ENCODE results near the gene NR1D1.
"Not testable (repeated sequence)": the region's sequence is repeated elsewhere in the genome, so short reads cannot be mapped to it uniquely, and the experiment has no call there.

NR1D1 gene

DNA sequence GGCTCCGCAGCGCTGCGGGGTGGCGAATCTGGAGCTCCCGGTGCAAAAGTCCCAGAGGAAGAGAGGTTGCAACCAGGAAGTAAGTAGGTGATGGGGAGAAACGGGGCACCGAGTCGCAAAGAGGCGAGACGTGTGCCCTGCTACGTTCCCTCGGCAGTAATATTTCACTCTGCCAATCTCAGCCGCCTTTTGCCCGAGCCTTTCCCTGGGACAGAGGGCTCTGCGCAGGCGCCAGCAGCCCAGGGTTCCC, at the start of gene NR1D1:
TSS of gene NR1D1 (minus strand) at position 171 of the 250 bp plus-strand sequence. CDS start 495 bp downstream, outside the sequence.
- no peak for DNase-seq (ENCODE audit: low spot score)

GRCh38 chr17:40148527-40148926, 48.1 kb upstream of the NR1D1 start:
- DNase-seq (ENCODE audit: low spot score): no peak

DNA sequence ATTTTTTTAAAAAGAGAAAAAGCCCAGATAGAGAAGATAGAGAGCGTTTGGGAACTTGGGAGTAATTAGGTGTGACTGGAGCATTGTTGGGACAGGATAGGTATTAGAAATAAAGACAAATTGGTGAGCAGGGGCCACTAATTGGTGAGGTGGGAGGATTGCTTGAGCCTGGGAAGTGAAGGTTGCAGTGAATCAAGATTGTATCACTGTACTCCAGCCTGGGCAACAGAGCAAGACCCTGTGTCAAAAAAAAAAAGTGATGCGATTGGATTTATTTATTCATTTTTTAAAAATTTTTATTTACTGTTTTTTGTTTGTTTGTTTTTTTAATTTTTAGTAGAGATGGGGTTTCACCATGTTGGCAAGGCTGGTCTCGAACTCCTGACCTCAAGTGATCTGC, 45.1 kb upstream of the NR1D1 start:
- DNase-seq (ENCODE audit: low spot score): no peak

DNA sequence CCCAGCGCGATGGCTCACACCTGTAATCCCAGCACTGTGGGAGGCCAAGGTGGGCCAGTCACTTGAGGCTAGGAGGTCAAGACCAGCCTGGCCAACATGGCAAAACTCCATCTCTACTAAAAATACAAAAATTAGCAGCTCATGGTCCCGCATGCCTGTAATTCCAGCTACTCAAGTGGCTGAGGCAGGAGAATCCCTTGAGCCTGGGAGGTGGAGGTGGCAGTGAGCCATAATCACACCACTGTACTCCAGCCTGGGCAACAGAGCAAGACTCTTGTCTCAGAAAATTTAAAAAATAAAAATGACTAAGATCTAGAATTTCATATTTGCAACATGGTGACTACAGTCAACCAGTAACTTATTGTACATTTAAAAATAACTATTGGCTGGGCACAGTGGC, 42.8 kb upstream of the NR1D1 start:
- DNase-seq (ENCODE audit: low spot score): not testable (repeated sequence)

DNA sequence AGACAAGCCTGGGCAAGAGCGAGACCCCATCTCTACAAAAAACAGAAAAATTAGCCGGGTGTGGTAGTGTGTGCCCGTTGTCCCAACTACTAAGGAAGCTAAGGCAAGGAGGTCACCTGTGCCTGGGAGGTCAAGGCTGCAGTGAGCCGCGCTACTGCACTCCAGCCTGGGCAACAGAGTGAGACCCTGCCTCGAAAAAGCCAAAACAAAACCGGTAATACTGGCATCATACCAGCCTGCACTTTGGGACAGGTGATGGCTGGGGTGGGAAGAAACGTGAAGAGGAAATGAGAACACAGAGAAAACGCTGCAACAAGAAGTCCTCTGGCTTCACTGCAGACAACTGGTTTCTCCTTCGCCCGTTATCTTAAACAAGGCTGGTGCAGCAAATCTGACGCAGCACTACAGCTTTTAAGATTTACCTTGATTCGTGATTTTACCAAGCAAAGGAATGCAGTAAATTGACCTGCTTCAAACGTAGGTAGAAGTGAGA, 39.2 kb upstream of the NR1D1 start:
- peak; percentile 60 for DNase-seq (ENCODE audit: low spot score)

GRCh38 chr17:40135817-40136216, 35.4 kb upstream of the NR1D1 start:
- DNase-seq (ENCODE audit: low spot score): no peak

DNA sequence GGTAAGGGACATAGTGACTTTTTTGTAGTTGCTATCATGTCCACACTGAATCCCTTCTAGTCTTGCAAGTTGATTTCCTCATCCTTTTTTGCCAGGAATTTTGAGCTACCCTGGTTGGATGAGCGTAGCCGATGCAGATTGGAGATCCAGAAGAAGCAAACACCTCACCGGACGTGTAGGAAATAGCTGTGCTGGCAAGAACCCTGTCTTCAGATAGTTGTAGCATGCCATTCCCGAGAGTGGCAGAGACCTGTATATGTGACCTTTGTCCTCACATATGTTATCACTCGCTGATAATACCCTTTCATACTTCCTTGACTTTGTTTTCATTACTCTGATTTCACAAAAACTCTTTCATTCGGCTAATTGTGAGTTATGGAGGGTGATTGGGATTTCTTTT, 33.8 kb upstream of the NR1D1 start:
- no peak for DNase-seq (ENCODE audit: low spot score)

DNA sequence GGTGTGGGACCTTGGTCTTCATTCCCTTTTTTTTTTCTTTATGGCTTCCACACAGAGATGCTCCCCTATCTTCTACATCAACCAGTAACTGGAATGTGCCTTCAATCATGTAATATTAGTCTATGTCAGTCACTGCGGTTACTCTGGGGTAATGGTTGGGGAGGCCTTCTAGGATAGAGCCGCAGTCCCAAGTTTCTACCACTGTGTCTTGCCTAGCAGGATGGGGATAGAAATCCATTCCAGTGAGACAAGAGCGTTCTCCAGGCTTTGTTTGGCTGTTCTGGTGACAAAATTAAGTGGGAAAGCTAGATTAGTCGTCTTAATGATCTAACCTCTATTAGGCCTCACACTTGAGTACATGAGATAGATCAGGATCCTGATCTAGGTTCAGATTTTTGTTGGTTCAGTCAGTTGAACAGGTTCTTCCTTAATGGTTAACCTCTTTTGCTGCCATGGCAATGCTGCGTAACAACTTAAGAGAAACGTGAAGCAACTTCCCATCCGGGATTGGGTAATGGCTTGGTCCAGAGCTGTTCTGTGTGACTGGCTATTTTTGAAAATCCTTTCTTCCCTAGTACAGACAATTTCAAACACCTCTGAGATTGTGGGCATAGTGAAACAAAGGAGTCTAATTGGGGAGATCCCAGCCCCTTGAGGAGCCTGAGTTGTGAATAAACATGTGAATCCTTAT, 30.1 kb upstream of the NR1D1 start:
- no peak for DNase-seq (ENCODE audit: low spot score)

DNA sequence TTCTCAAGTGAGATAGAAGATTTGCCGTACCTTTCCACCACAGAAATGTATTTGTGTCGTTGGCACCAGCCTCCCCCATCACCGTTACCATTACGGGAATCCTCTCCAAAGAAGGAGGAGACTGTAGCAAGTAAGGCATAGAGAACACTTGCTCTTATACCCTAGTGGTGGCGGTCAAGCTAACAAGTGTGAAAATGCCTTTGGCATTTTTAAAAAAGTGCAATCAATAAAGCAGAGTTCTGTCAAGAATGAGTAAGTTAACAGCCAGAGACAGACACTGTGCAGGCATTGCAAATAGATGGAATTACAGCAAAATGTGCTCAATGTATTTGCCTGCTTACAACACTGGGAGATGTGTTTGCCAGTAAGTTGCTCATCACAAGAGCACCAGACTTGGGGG, 29.1 kb upstream of the NR1D1 start:
- no peak for DNase-seq (ENCODE audit: low spot score)

- DNase-seq (ENCODE audit: low spot score): no peak
Observed at GRCh38 chr17:40124279-40125141, 24.1 kb upstream of the NR1D1 start.

- DNase-seq (ENCODE audit: low spot score): no peak
Observed at GRCh38 chr17:40123811-40124114, 23.4 kb upstream of the NR1D1 start.

DNA sequence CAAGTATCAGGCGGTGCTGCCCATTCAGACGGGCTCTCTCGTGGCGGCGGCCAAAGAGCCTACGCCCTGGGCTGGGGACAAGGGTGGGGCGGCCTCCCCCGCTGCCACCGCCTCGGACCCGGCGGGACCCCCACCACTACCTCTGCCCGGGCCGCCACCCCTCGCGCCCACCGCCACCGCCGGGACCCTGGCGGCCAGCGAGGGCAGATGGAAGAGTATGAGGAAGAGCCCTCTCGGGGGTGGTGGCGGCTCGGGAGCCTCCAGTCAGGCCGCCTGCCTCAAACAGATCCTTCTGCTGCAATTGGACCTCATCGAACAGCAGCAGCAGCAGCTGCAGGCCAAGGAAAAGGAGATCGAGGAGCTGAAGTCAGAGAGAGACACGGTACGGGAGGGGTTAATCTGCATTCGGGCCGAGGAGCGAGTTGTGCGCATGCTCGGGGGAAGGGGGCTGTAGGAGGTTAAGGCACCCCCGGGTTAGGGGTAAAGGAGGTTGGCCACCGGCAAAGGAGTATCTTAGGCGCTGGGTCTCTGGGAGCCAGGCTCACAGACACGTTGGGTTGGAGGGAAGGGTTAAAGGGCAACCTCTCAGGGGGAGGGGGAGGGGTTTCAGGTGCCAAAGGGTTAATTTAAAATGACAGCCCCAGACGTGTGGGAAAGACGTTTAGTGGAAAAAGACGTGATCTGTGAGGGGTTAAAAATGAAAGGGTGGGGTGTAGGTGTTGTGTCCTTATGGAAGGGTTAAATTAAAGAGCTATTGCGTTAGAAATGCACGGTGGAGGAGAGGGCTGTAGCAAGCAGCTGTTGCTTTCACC, 22.8 kb upstream of the NR1D1 start:
- peak; percentile 89 for DNase-seq (ENCODE audit: low spot score)

- peak; percentile 84 for DNase-seq (ENCODE audit: low spot score)
Observed at GRCh38 chr17:40122136-40122998, 22.0 kb upstream of the NR1D1 start.

- DNase-seq (ENCODE audit: low spot score): peak; percentile 97
Observed at GRCh38 chr17:40121181-40122135, 21.1 kb upstream of the NR1D1 start, which contains the start of gene MSL1. Gene MSL1 (plus strand): TSS chr17:40121971. CDS start chr17:40122613, 642 bp downstream.

DNA sequence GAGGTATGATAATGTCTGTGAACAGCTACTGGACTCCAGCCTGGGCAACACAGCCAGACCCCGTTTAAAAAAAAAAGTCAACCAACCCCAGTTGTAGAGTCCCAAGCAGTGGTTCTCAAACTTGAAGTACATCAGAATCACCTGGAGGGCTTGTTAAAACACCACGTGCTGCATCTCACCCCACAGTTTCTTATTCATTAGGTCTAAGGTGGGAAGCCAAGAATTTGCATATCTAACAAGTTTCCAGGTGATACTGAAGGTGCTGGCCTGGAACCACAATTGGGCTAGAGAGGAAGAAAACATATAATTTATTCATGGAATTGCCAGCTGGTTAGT, 14.7 kb upstream of the NR1D1 start:
- DNase-seq (ENCODE audit: low spot score): no peak

DNA sequence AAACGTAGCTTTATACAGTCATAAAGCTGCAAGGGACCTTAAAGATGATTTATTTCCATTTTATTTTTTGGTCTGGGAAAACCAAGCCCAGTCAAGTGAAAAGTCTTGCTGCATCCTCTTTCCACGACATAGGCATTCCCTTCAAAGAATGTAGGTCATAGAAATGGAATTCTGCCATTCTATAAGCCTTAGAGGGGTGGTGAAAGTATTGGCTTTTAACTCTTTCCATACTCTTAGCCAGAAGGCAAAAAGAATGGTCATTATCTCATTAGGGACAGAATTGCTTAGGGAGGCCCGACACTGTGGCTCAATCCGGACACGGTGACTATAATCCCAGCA, 13.5 kb upstream of the NR1D1 start:
- DNase-seq (ENCODE audit: low spot score): no peak

- DNase-seq (ENCODE audit: low spot score): peak; percentile 94
Observed at GRCh38 chr17:40113110-40113906, 12.9 kb upstream of the NR1D1 start.

GRCh38 chr17:40112718-40113109, 12.3 kb upstream of the NR1D1 start:
- DNase-seq (ENCODE audit: low spot score): peak; percentile 49

- peak; percentile 45 for DNase-seq (ENCODE audit: low spot score)
Observed at GRCh38 chr17:40112191-40112711, 11.9 kb upstream of the NR1D1 start.
